Nephron progenitor cell (in vitro differentiated cells): ENCODE results near the gene COX17.

Source experiments
- DNase-seq: peaks from one replicate; pipeline ENCODE4 v3.0.0; 2021
- H3K27ac Mint-ChIP-seq: 2 replicates; pipeline ENCODE4 v1.8.0; 2021; ENCODE audit warnings: mild to moderate bottlenecking, moderate library complexity, mixed read lengths
- H3K27me3 Mint-ChIP-seq: 2 replicates; pipeline ENCODE4 v1.8.0; 2021; ENCODE audit warnings: mild to moderate bottlenecking, low read depth, mixed read lengths; ENCODE audit not compliant: poor library complexity
- H3K36me3 Mint-ChIP-seq: 2 replicates; pipeline ENCODE4 v1.8.0; 2021; ENCODE audit warnings: low read depth, mixed read lengths
- H3K4me1 Mint-ChIP-seq: 2 replicates; pipeline ENCODE4 v1.8.0; 2021; ENCODE audit warnings: mixed read lengths
- H3K4me3 Mint-ChIP-seq: 2 replicates; pipeline ENCODE4 v1.8.0; 2021; ENCODE audit warnings: mild to moderate bottlenecking, moderate library complexity, mixed read lengths
- H3K9me3 Mint-ChIP-seq: 2 replicates; pipeline ENCODE4 v1.8.0; 2021; ENCODE audit warnings: mild to moderate bottlenecking, moderate library complexity, mixed read lengths
- TF ChIP-seq, protein P1 (sequence below): fragments of 200-600 bp; sonication (generic); IDR thresholded peaks from 2 replicates; pipeline ENCODE4 v1.5.0; 2021; ENCODE audit warnings: antibody characterized with exemption

Gene COX17

DNA sequence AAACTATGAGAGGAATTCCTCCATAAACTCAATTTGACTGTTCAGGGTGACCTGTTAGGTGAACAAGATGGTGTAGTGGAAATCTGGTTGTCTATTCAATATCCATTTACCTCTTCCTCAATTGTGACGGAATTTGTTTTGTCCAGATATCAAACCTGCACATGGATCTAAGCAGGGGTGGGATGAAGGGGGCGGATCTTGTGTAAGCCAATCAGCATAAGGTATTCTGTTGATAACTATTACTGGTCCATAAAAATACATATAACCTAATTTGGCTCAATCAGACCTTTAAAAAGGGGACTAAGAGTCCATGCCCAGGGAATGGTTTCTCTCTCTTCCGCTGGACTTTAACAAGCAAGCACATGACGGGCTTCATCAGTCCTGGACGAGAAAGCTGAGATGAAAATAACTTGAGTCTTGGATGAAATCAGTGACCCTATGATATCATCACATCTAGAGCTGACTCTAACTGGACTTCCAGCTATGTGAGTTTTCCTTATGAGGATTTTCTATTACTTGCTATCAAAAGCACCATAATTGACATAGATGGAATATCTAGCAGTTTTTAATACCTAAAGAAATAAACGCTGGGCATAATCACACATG is 11.1 kb downstream of the COX17 start:
- TF ChIP-seq, protein P1, sequence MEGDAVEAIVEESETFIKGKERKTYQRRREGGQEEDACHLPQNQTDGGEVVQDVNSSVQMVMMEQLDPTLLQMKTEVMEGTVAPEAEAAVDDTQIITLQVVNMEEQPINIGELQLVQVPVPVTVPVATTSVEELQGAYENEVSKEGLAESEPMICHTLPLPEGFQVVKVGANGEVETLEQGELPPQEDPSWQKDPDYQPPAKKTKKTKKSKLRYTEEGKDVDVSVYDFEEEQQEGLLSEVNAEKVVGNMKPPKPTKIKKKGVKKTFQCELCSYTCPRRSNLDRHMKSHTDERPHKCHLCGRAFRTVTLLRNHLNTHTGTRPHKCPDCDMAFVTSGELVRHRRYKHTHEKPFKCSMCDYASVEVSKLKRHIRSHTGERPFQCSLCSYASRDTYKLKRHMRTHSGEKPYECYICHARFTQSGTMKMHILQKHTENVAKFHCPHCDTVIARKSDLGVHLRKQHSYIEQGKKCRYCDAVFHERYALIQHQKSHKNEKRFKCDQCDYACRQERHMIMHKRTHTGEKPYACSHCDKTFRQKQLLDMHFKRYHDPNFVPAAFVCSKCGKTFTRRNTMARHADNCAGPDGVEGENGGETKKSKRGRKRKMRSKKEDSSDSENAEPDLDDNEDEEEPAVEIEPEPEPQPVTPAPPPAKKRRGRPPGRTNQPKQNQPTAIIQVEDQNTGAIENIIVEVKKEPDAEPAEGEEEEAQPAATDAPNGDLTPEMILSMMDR = no peak
- H3K9me3 Mint-ChIP-seq = no peaks in the 10 kb centered on the region
- H3K4me3 Mint-ChIP-seq = no peak overlapping the region

GRCh38 chr3:119664850-119665379 is 12.3 kb downstream of the COX17 start:
- Mint-ChIP-seq H3K4me3 (no peak overlapping the region), H3K4me1 (peaks cover 15% of the 10 kb centered on the region), H3K36me3 (peaks cover 10% of the 10 kb centered on the region), H3K27me3 (no peaks in the 10 kb centered on the region), H3K9me3 (no peaks in the 10 kb centered on the region), H3K27ac (no peak overlapping the region)
- no peak for DNase-seq
- TF ChIP-seq, protein P1 = no peak

More for the DNA sequence above, 11.1 kb downstream of the COX17 start:
- no peak for DNase-seq
- Mint-ChIP-seq H3K27ac (no peak overlapping the region), H3K27me3 (no peaks in the 10 kb centered on the region), H3K4me1 (peaks cover 11% of the 10 kb centered on the region), H3K36me3 (peaks cover 16% of the 10 kb centered on the region)

GRCh38 chr3:119664370-119664769 is 12.8 kb downstream of the COX17 start:
- DNase-seq = no peak
- H3K27ac Mint-ChIP-seq = no peak overlapping the region

DNA sequence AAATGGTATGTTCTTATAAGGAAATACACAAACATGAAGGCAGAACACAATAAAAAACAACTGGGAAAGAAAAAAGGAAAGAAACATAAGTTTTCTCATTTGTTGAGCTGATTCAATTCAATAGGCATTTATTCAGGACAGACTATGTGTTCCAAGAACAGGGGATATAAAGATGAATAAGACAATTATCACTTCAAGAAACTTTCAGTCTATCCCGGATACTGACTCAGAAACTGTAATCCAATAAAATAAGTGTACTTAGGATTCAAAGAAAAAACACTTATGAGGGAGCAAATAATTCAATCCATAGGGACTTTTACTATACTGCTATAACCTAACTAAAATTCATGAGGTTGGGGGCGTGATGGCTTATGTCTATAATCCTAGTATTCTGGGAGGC is 13.3 kb downstream of the COX17 start:
- no peak overlapping the region for H3K4me3 Mint-ChIP-seq
- no peak overlapping the region for H3K27ac Mint-ChIP-seq
- H3K27me3 Mint-ChIP-seq = no peaks in the 10 kb centered on the region
- H3K9me3 Mint-ChIP-seq = no peaks in the 10 kb centered on the region
- H3K36me3 Mint-ChIP-seq = no peaks in the 10 kb centered on the region
- peaks cover 15% of the 10 kb centered on the region for H3K4me1 Mint-ChIP-seq
- no peak for DNase-seq
- TF ChIP-seq, protein P1 = no peak

More at GRCh38 chr3:119664370-119664769, 12.8 kb downstream of the COX17 start:
- Mint-ChIP-seq H3K4me3 (no peak overlapping the region), H3K27me3 (no peaks in the 10 kb centered on the region), H3K9me3 (no peaks in the 10 kb centered on the region), H3K36me3 (peaks cover 5% of the 10 kb centered on the region), H3K4me1 (peaks cover 15% of the 10 kb centered on the region)
- TF ChIP-seq, protein P1 = no peak

- no peak overlapping the region for H3K27ac Mint-ChIP-seq
- H3K27me3 Mint-ChIP-seq = no peaks in the 10 kb centered on the region
- no peak for DNase-seq
- H3K4me1 Mint-ChIP-seq = peaks cover 15% of the 10 kb centered on the region
- no peaks in the 10 kb centered on the region for H3K9me3 Mint-ChIP-seq
- TF ChIP-seq, protein P1 = no peak
- H3K4me3 Mint-ChIP-seq = no peak overlapping the region
- H3K36me3 Mint-ChIP-seq = no peaks in the 10 kb centered on the region
Measured at GRCh38 chr3:119662604-119663373, 14.4 kb downstream of the COX17 start.
